ENCODE data around the gene SLC39A2. TPM values are rescaled to one million over a fixed set of nuclear protein-coding genes. Genes with fewer than 3 reads are reported as not detected.

Gene SLC39A2
- total RNA-seq, 1 experiment from 2014 or later: not detected

DNA sequence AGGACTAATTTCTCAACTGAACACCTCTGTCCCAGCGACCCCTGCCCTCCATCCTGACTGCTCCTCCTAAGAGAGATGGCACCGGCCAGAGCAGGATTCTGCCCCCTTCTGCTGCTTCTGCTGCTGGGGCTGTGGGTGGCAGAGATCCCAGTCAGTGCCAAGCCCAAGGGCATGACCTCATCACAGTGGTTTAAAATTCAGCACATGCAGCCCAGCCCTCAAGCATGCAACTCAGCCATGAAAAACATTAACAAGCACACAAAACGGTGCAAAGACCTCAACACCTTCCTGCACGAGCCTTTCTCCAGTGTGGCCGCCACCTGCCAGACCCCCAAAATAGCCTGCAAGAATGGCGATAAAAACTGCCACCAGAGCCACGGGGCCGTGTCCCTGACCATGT, 43.8 kb downstream of the SLC39A2 start:
- ChIA-PET CTCF (interaction anchor here (0.7 to 7.2 kb wide), 8 partner anchors 26 to 410 kb away, joined by 3 to 391 read pairs (median 7); partner anchors contain the start of gene SLC39A2), POLR2A (interaction anchor here (0.8 to 2.7 kb wide), 4 partner anchors 61 to 362 kb away, joined by 3 to 15 read pairs (median 4); no protein-coding TSS in a partner anchor)
- TF ChIP-seq, protein P1, sequence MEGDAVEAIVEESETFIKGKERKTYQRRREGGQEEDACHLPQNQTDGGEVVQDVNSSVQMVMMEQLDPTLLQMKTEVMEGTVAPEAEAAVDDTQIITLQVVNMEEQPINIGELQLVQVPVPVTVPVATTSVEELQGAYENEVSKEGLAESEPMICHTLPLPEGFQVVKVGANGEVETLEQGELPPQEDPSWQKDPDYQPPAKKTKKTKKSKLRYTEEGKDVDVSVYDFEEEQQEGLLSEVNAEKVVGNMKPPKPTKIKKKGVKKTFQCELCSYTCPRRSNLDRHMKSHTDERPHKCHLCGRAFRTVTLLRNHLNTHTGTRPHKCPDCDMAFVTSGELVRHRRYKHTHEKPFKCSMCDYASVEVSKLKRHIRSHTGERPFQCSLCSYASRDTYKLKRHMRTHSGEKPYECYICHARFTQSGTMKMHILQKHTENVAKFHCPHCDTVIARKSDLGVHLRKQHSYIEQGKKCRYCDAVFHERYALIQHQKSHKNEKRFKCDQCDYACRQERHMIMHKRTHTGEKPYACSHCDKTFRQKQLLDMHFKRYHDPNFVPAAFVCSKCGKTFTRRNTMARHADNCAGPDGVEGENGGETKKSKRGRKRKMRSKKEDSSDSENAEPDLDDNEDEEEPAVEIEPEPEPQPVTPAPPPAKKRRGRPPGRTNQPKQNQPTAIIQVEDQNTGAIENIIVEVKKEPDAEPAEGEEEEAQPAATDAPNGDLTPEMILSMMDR (IDR thresholded peaks at IDR 0.05; ENCODE audit: unreplicated experiment): no peak
- TSS peak; percentile 60 for BruUV-seq (replicated peaks)
- no peaks in the 10 kb centered on the region for H3K9me3 Mint-ChIP-seq (ENCODE audit: unreplicated experiment)
- H3K36me3 Mint-ChIP-seq (ENCODE audit: insufficient read depth, unreplicated experiment): peaks cover 6% of the 10 kb centered on the region
- intact Hi-C loops (cut with micrococcal nuclease): no loop called here
- H3K4me3 Mint-ChIP-seq (ENCODE audit: unreplicated experiment): peak overlapping the region; percentile 63
- H3K4me1 Mint-ChIP-seq (ENCODE audit: insufficient read depth, unreplicated experiment): peaks cover 37% of the 10 kb centered on the region
- peak; percentile 17 for DNase-seq (ENCODE audit: unreplicated experiment)
- peak overlapping the region; percentile 83 for H3K27ac Mint-ChIP-seq (ENCODE audit: low read depth, unreplicated experiment)
- no peaks in the 10 kb centered on the region for H3K27me3 Mint-ChIP-seq (ENCODE audit: insufficient read depth, unreplicated experiment)

DNA sequence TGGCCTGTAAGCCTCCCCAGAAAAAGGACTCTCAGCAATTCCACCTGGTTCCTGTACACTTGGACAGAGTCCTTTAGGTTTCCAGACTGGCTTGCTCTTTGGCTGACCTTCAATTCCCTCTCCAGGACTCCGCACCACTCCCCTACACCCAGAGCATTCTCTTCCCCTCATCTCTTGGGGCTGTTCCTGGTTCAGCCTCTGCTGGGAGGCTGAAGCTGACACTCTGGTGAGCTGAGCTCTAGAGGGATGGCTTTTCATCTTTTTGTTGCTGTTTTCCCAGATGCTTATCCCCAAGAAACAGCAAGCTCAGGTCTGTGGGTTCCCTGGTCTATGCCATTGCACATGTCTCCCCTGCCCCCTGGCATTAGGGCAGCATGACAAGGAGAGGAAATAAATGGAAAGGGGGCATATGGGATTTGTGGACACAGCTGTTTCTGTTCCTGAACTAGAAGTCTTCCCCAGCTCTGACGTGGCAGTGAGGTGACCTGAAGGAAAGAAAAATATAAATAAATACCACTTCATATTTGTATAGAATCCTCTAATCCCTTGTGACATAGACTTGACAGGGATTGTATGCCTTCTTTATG, 44.4 kb downstream of the SLC39A2 start:
- peaks cover 6% of the 10 kb centered on the region for H3K36me3 Mint-ChIP-seq (ENCODE audit: insufficient read depth, unreplicated experiment)
- no peaks in the 10 kb centered on the region for H3K9me3 Mint-ChIP-seq (ENCODE audit: unreplicated experiment)
- H3K27me3 Mint-ChIP-seq (ENCODE audit: insufficient read depth, unreplicated experiment): no peaks in the 10 kb centered on the region
- DNase-seq (ENCODE audit: unreplicated experiment): no peak
- intact Hi-C loops (cut with micrococcal nuclease): no loop called here
- POLR2A ChIA-PET: interaction anchor here (0.8 to 2.7 kb wide), 2 partner anchors 61 to 362 kb away, joined by 3 to 15 read pairs; no protein-coding TSS in a partner anchor
- TF ChIP-seq, protein P1 (IDR thresholded peaks at IDR 0.05; ENCODE audit: unreplicated experiment): no peak
- CTCF ChIA-PET: interaction anchor here (0.7 to 7.2 kb wide), 10 partner anchors 23 to 304 kb away, joined by 3 to 391 read pairs (median 6); partner anchors contain the start of gene SLC39A2
- H3K4me3 Mint-ChIP-seq (ENCODE audit: unreplicated experiment): no peak overlapping the region
- H3K4me1 Mint-ChIP-seq (ENCODE audit: insufficient read depth, unreplicated experiment): peaks cover 37% of the 10 kb centered on the region
- BruUV-seq (replicated peaks): no TSS peak
- no peak overlapping the region for H3K27ac Mint-ChIP-seq (ENCODE audit: low read depth, unreplicated experiment)

DNA sequence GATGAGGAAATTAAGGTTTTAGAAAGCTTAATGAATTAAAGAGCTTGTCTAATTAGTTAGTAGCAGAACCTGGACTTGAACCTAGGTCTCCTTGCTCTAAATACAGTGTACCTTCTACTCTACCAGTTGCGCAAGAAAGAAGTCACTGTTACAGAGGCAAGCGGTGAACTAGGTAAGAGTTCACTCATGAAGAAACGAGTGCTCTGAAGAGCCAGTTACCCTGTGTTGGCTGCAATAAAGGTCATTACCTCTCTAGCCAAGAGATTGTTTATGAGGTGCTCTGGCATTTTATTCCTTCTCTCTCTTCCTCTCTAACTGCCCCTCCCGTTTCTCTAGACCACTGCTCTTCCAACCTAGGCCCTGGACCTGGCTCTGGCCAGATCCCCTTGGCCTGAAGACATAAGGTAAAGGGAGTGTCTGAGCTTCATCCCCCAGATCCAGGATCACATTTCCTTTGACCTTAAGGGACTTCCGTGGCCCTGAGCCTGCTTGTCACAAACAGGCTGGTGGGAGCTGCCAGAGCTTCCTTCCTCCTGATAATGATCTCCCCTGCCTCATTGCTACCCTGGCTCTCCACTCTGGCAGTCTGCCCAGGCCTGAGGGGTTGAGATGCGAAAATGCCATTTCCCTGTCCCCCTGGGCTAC, 45.0 kb downstream of the SLC39A2 start:
- TF ChIP-seq, protein P1 (IDR thresholded peaks at IDR 0.05; ENCODE audit: unreplicated experiment): no peak
- POLR2A ChIA-PET: no interaction called here
- H3K4me1 Mint-ChIP-seq (ENCODE audit: insufficient read depth, unreplicated experiment): peaks cover 37% of the 10 kb centered on the region
- peaks cover 6% of the 10 kb centered on the region for H3K36me3 Mint-ChIP-seq (ENCODE audit: insufficient read depth, unreplicated experiment)
- no peak for DNase-seq (ENCODE audit: unreplicated experiment)
- no TSS peak for BruUV-seq (replicated peaks)
- H3K27me3 Mint-ChIP-seq (ENCODE audit: insufficient read depth, unreplicated experiment): no peaks in the 10 kb centered on the region
- H3K9me3 Mint-ChIP-seq (ENCODE audit: unreplicated experiment): no peaks in the 10 kb centered on the region
- no peak overlapping the region for H3K27ac Mint-ChIP-seq (ENCODE audit: low read depth, unreplicated experiment)
- intact Hi-C loops (cut with micrococcal nuclease): no loop called here
- H3K4me3 Mint-ChIP-seq (ENCODE audit: unreplicated experiment): no peak overlapping the region
- CTCF ChIA-PET: interaction anchor here (0.6 to 7.2 kb wide), 9 partner anchors 23 to 348 kb away, joined by 3 to 391 read pairs (median 6); no protein-coding TSS in a partner anchor

DNA sequence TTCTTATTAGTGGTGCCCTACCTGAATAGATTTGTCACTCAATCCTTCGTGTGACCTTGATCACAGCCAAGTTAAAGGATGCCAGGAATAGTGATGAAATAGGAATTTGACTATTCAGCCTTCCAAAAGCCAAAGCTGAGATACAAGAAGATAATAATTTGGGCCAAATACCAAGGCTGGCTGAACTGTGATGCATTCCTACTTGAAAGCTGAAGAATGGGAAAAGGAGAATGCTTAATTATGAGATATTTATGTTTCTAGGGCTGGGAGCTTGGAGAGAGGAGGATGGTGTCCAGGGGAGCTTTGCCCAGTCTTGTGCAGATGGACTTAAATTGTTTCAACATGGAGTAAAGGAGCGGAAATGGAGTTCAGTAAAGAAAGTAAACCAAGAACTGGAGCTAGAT, 48.3 kb downstream of the SLC39A2 start:
- no peak for DNase-seq (ENCODE audit: unreplicated experiment)
- no peaks in the 10 kb centered on the region for H3K27me3 Mint-ChIP-seq (ENCODE audit: insufficient read depth, unreplicated experiment)
- no peaks in the 10 kb centered on the region for H3K9me3 Mint-ChIP-seq (ENCODE audit: unreplicated experiment)
- no TSS peak for BruUV-seq (replicated peaks)
- intact Hi-C loops (cut with micrococcal nuclease): no loop called here
- H3K4me1 Mint-ChIP-seq (ENCODE audit: insufficient read depth, unreplicated experiment): peaks cover 24% of the 10 kb centered on the region
- H3K4me3 Mint-ChIP-seq (ENCODE audit: unreplicated experiment): no peak overlapping the region
- CTCF ChIA-PET: interaction anchor here (0.7 to 6.6 kb wide), 15 partner anchors 11 to 193 kb away, joined by 3 to 62 read pairs (median 4); no protein-coding TSS in a partner anchor
- POLR2A ChIA-PET: interaction anchor here (0.9 to 1.9 kb wide), 4 partner anchors 9 to 220 kb away, joined by 3 to 6 read pairs (median 3); no protein-coding TSS in a partner anchor
- H3K36me3 Mint-ChIP-seq (ENCODE audit: insufficient read depth, unreplicated experiment): peaks cover 6% of the 10 kb centered on the region
- H3K27ac Mint-ChIP-seq (ENCODE audit: low read depth, unreplicated experiment): peak overlapping the region; percentile 24
- TF ChIP-seq, protein P1 (IDR thresholded peaks at IDR 0.05; ENCODE audit: unreplicated experiment): no peak

All from MCF 10A (cell line).